Activated CD8-positive, alpha-beta memory T cell treated with anti-CD3 and anti-CD28 coated beads for 48 hours (primary cell): Measurements from ENCODE around the gene F8.
"Not testable (repeated sequence)": the region's sequence is repeated elsewhere in the genome, so short reads cannot be mapped to it uniquely, and the experiment has no call there.

Source experiments
- DNase-seq, 3 experiments: peaks; one replicate each; pipeline ENCODE4 v3.0.0-alpha.2; 2020; ENCODE audit warnings: low read depth in 2 of 3, low spot score in 2 of 3

F8 gene

GRCh38 chrX:154817048-154817618 is 205.4 kb downstream of the F8 start:
- DNase-seq: not testable (repeated sequence)

GRCh38 chrX:154816326-154816898 is 206.1 kb downstream of the F8 start:
- not testable (repeated sequence) for DNase-seq

GRCh38 chrX:154815274-154815818 is 207.2 kb downstream of the F8 start:
- DNase-seq: no peak

- no peak for DNase-seq
Observed at GRCh38 chrX:154813801-154814200, 208.7 kb downstream of the F8 start.

- DNase-seq: no peak
Observed at GRCh38 chrX:154812341-154813101, 210.0 kb downstream of the F8 start.

GRCh38 chrX:154809939-154810665 is 212.4 kb downstream of the F8 start:
- DNase-seq: no peak

DNA sequence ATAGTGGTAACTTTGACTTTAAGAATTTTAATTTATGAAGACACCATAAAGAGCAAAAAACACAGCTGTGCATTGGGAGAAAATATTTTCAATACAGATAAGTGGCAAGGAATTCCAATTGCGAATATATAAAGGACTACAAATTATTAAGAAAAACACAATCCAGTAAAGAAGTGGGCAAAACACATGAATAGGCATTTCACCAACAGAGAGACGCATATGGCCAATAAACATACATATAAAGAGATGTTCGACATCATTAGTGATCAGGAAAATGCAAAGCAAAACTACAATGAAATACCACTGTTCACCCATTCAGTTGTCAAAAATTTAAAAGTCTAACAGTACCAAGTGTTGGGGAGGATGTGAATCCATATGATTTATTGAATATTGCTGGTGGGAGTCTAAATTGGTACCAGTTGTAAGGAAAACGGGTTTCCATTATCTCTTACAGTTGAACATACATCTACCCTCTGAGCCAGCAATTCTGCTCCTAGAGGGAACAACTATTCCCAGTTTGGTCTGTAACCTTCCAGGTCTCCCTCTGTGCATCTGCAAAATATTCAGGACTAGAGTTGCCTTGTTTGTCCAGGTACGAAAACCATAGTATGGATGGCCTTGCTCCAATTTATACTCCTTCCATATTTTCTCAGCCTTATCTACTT is 215.6 kb downstream of the F8 start:
- DNase-seq: no peak

- DNase-seq: no peak
Observed at GRCh38 chrX:154805696-154806091, 216.8 kb downstream of the F8 start.

- peak in 2 of 3 experiments; percentile 42 to 56 for DNase-seq
Observed at GRCh38 chrX:154804957-154805695, 217.4 kb downstream of the F8 start, which contains the start of gene MPP1. TSS of gene MPP1 (minus strand) at chrX:154805485. CDS start at chrX:154805373, 112 bp downstream.

GRCh38 chrX:154804261-154804956 is 218.1 kb downstream of the F8 start:
- no peak for DNase-seq

GRCh38 chrX:154802947-154803346 is 219.6 kb downstream of the F8 start:
- DNase-seq: no peak

DNA sequence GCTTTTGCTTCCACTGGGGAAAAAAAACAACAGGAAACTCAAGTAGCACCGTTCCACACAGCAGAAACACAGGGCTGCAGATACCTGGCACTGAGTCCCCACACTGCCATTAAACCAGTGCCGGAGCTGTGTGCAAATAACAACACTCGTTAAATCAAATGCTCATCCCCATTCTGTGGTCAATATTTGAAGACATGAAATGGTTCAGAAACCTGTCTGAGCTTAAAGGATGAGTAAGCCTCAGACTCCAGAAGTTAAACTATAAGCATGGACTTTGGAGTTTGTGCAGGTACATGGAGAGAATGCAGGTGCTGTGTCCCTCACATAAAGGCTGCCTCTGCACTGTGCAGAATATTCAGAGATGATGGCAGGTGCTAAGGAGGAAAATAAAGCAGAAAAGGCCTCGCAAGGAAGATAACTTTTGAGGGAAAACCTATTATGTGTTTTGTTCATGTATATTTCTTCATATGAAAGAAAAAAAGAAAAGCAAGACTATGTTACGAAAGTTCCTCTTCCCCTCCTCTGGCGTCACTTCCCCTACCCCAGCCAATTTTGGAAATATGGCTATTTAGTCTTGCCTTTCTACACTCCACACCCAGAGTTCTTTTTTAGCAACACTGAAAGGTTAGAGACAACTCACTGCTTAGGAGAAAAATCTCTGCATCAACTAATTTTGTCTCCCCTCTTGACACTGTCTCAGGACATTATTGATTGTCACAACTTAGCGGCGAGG is 221.9 kb downstream of the F8 start:
- DNase-seq: no peak

GRCh38 chrX:154799556-154800348 is 222.8 kb downstream of the F8 start:
- DNase-seq: no peak

GRCh38 chrX:154797006-154797405 is 225.5 kb downstream of the F8 start:
- DNase-seq: no peak

GRCh38 chrX:154795016-154795415 is 227.5 kb downstream of the F8 start:
- no peak for DNase-seq

DNA sequence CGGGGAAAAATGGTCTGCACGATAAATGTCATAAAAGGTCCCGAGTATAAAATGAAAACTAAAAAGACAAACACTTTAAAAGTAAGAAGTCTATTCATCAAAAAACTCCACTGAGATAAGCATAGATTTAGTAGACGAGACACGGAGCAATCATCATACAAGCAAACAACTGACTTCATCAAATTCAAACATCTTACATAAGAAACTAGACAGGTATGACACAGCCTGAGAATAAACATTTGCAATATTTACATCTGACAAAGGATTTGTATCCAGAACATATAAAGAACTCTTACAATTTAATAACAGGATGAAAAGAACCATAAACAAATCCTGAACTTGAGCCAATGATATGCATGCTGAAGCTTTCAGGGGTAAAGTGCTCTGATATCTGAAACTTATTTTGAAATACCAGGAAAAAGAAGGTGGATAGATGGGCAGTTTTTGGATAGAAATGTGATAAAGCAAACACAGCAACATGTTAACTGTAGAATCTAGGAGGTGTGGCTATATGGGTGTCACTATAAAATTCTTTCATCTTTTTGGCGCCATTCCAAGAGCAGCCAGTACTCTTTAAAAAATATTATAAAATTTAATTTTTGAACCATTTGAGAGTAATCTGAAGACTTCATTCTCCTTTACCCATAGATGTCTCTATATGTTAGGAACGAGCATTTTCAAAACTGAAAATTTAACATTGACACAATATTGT is 229.3 kb downstream of the F8 start:
- DNase-seq: no peak

DNA sequence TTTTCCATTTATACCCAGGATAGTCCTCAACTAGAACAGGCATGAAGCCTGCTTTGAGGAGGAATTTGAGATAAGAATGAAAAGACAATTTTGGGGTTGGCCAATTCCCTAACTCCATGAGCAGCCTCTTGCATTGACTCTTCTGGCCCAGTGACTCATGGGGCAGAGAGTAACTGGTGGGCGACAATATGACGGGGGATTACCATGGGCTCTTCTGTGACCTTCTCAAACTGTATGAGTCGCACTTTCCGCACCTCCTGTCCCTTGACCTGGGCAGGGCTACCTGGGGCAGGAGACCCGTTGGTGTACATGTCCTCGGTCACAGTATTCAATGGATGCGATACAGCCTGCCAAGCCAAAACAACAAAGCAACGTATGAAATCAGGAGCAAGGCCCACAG is 230.6 kb downstream of the F8 start:
- DNase-seq: no peak

- DNase-seq: no peak
Observed at GRCh38 chrX:154791467-154791866, 231.1 kb downstream of the F8 start.
